22Rv1 (cell line): ENCODE measurements around the gene KCNIP4.

Source experiments
- H3K27ac ChIP-seq: fragments of 450-650 bp; 2 replicates; pipeline ENCODE4 v1.5.1; 2017
- ZFX ChIP-seq: fragments of 450-650 bp; IDR thresholded peaks from 2 replicates; pipeline ENCODE4 v1.6.1; 2017; ENCODE audit warnings: antibody characterized with exemption, borderline replicate concordance
- TF ChIP-seq, protein P1 (sequence below): fragments of 450-650 bp; IDR thresholded peaks from 2 replicates; pipeline ENCODE4 v1.5.1; 2017; ENCODE audit warnings: mild to moderate bottlenecking

The KCNIP4 gene

DNA sequence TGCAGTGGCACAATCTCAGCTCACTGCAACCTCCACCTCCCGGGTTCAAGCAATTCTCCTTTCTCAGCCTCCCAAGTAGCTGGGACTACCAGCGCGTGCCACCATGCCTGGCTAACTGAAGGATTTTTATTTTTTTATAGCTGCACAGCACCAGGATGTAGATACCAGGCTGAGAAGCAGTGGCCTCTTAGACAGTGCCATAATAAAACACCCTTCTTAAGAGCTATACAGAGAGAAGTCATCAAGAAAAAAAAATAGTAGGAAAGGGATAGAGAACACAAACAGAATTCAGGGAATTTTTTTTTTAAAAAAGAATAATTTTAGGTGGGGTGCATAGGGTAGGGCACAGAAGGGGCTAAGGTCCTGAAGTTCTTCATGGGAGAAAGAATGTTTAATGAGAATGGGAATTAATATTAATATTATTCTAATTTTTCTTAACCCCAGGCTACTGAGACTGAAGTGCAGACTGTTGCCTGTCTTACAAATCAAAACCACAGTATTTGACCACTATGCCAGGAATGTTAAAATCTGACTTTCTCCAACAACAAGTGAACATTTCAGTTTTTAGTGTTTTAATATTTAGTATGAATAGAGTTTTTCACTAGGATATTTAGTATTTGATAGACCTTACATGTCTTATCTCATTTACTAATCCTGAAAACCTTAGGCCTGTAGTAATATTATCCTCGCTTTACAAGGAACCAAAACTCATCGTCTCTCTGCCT, 146.7 kb downstream of the KCNIP4 start:
- no peak for TF ChIP-seq ZFX
- TF ChIP-seq, protein P1, sequence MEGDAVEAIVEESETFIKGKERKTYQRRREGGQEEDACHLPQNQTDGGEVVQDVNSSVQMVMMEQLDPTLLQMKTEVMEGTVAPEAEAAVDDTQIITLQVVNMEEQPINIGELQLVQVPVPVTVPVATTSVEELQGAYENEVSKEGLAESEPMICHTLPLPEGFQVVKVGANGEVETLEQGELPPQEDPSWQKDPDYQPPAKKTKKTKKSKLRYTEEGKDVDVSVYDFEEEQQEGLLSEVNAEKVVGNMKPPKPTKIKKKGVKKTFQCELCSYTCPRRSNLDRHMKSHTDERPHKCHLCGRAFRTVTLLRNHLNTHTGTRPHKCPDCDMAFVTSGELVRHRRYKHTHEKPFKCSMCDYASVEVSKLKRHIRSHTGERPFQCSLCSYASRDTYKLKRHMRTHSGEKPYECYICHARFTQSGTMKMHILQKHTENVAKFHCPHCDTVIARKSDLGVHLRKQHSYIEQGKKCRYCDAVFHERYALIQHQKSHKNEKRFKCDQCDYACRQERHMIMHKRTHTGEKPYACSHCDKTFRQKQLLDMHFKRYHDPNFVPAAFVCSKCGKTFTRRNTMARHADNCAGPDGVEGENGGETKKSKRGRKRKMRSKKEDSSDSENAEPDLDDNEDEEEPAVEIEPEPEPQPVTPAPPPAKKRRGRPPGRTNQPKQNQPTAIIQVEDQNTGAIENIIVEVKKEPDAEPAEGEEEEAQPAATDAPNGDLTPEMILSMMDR: no peak
- no peak overlapping the region for H3K27ac ChIP-seq

DNA sequence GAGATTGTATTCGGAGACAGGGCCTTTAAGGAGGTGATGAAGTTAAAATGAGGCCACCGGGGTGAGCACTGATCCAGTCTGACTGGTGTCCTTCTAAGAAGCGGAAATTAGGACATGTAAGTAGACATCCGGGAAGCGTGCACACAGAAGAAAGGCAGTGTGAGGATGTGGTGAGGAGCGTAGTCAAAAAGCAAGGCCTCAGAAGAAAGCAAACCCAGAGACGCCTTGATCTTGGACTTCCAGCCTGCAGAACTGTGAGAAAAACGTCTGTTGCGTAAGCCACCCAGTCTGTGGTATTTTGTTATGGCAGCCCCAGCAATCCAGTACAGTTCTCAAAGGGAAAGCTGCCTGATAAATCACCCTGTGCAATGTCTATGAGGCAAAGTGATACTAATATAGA, 153.5 kb downstream of the KCNIP4 start:
- H3K27ac ChIP-seq: no peak overlapping the region
- TF ChIP-seq, protein P1: no peak
- TF ChIP-seq ZFX: no peak

DNA sequence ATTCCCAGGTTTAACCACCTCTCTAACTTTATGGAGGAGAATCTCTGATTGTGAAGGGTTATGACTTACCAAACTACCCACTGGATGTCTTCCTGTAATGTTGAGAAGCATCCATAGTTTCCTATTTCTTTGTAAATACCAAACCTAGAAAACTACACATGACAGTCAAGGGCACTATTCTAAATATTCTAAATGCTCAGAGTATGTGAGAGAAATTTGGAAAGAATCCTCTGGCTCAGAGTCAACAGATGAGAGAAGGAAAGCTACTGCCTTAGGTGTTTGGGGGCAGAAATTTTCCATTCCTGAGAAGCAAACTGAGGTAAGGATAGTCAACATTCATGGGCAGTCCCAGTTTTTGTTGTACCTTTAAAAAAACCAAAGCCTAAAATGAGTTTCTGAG, 155.8 kb downstream of the KCNIP4 start:
- H3K27ac ChIP-seq: no peak overlapping the region
- TF ChIP-seq, protein P1: no peak
- no peak for TF ChIP-seq ZFX

DNA sequence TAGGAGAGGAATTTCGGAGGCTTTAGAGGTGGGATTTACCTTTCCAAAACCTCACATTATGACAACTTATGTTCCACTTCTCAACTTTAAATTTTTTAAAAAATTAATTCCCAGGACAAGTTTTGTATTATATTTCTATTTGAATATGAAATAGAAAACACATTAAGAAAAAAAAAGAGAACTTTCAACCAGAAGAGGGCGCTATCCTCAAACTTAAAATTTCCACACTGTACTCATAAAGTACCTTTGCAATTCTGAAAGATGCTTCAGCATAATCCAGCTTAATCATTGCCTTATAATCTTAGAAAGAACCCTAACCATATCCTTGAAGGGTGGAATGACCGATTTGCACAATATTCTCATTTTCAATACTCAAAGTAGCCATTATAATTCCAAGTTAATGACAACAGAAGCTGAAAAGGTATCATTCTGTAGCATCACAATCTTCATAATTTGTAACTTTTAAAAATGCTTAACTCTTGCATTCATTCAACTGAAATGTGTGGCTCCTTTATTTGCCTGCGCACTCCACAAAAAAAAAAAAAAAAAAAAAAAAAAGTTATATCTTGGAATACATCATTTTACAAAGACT, 158.0 kb downstream of the KCNIP4 start:
- H3K27ac ChIP-seq: no peak overlapping the region
- TF ChIP-seq ZFX: no peak
- TF ChIP-seq, protein P1: peak; percentile 66

DNA sequence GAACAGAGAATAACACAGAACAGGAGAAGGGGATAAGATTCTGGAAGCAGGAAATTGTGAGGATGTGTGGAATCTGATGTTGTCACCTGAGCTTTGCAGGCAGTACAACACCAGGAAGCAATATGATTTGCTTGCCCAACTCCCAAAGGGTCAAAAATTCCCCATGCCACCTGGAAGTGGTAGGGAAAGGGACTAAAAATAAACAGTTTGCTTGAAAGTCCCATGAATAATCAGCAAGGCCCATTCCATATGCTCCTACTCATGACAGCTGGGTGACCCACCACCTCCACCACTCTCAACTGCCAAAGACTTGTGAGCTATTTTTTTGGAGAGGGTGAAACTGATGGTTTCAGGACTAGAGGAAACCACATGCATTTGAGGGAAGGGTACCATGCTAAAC, 168.4 kb downstream of the KCNIP4 start:
- TF ChIP-seq, protein P1: no peak
- no peak for TF ChIP-seq ZFX
- H3K27ac ChIP-seq: no peak overlapping the region

DNA sequence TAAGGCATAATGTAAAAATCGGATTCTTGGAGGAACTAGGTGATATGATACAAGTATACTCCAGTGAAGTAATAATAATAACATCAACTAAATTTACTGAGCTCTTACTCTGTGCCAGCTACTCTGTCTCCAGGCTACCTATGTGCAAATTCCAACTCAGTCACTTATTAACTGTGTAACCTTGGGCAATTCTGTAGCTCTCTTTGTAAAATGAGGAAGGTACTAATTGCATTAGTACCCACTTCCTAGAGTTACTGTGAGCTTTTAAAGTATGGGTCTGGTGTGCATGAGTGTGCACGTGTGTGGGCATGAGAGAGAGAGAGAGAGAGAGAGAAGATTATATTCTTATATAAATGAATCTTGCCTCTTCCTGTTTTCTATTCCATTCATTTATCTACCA, 169.9 kb downstream of the KCNIP4 start:
- H3K27ac ChIP-seq: no peak overlapping the region
- no peak for TF ChIP-seq ZFX
- TF ChIP-seq, protein P1: no peak

DNA sequence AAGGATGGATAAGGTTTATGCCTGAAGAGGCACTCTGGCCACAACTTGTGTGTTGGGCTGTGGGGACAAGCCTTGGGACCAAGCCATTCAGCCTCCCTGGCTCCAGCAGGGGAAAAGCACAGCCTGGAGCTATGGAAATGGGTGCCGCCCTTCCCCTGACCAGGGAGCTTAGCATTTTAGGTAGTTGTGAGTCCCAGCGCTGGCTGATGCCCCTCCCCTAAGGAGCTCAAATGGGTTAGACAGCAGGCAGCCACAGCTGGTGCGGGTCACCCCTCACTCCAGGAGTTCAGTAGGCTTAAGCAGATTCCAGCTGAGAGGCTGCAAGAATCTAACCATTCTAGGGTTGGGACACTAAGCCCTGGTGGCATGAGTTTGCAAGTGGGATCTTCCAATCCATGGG, 172.9 kb downstream of the KCNIP4 start:
- no peak for TF ChIP-seq ZFX
- TF ChIP-seq, protein P1: no peak
- H3K27ac ChIP-seq: no peak overlapping the region
